Activated CD4-positive, alpha-beta memory T cell treated with anti-CD3 and anti-CD28 coated beads for 36 hours (primary cell): ENCODE data around the gene BPHL. TPM values are rescaled to one million over a fixed set of nuclear protein-coding genes. Genes with fewer than 3 reads are reported as not detected.
"Not testable (repeated sequence)": the region's sequence is repeated elsewhere in the genome, so short reads cannot be mapped to it uniquely, and the experiment has no call there.

ENCODE experiments used
- CTCF ChIA-PET: fragments of 350-600 bp; sonication (Branson Sonifier 250); formaldehyde crosslinking; loops from one replicate; lab custom pipeline; 2021; ENCODE audit warnings: antibody characterized with exemption, inconsistent platforms; lab: Charles Lee
- POLR2A ChIA-PET: fragments of 350-600 bp; sonication (Branson Sonifier 250); formaldehyde crosslinking; loops from one replicate; lab custom pipeline; 2021; ENCODE audit warnings: antibody characterized with exemption; lab: Charles Lee
- DNase-seq: peaks from one replicate; pipeline ENCODE4 v3.0.0-alpha.2; 2020
- H3K27ac Mint-ChIP-seq: one replicate; pipeline ENCODE4 v1.8.0; 2021; ENCODE audit warnings: mixed read lengths
- H3K27me3 Mint-ChIP-seq: one replicate; pipeline ENCODE4 v1.8.0; 2021; ENCODE audit warnings: mixed read lengths
- H3K36me3 Mint-ChIP-seq: one replicate; pipeline ENCODE4 v1.8.0; 2021; ENCODE audit warnings: mixed read lengths
- H3K4me1 Mint-ChIP-seq: one replicate; pipeline ENCODE4 v1.8.0; 2021; ENCODE audit warnings: low read depth, mixed read lengths
- H3K4me3 Mint-ChIP-seq: one replicate; pipeline ENCODE4 v1.8.0; 2021; ENCODE audit warnings: mild to moderate bottlenecking, mixed read lengths
- H3K9me3 Mint-ChIP-seq: one replicate; pipeline ENCODE4 v1.8.0; 2021; ENCODE audit warnings: mixed read lengths
- intact Hi-C: fragments of 100-400 bp; cut with micrococcal nuclease; formaldehyde crosslinking; loops from one replicate; pipeline ENCODE4 v1.15.1; 2023
- total RNA-seq, 2 experiments: library from RNA; stranded (reverse); gene quantifications; one replicate each; pipeline ENCODE4 v1.2.3, GENCODE V29; 2021

BPHL gene
- total RNA-seq, 2 experiments from 2014 or later: 10.1 to 11.4 TPM

DNA sequence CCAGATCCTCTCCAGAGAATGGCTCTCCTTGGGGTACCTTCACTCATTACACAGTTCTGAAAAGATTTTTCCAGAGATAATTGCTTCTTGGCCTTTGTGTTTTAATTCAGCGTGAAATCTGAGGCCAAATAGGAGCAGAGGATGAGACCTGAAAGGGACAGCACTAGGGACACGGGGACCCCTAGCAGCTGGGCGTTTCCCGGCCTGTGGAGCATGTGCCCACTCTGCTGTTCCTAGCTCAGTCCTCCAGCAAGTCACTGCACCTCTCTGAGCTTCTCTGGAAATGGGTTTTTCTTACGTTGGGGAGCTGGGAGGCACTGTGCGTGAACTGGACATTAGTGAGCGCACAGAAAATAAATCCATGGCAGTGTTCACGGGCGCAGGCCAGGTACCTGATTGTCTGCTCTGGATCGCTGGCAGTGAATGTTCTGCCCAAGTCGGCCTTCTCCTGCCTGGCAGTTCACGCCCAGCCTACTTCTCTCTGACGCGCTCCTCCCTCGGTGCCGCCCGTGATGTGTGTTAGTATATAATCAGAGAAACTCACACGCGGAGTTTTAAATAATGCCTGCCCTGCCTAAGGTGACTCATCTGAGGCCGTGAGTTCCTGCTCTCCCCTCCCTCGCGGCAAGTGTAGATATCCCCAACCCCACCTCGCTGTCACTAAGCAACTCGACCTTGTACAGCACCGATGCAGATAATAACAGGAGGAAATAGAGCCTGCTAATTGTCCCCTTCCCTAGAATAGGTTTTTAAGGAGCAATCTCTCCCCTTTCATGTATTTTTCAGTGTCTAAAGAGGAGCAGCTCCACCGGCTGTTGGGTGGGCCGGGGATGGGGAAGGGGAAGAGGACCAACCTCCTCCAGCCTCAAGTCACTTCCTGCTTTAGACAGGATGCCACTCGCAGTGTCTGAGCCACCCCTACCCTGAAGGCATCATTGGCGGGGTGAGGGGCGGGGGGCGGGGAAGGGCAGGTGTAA is 41.6 kb downstream of the BPHL start:
- Mint-ChIP-seq H3K4me3 (peak overlapping the region; percentile 10), H3K4me1 (peaks cover 32% of the 10 kb centered on the region), H3K27me3 (peaks cover 7% of the 10 kb centered on the region), H3K27ac (peak overlapping the region; percentile 31), H3K36me3 (peaks cover 2% of the 10 kb centered on the region), H3K9me3 (peaks cover 9% of the 10 kb centered on the region)
- intact Hi-C loops: no loop called here
- ChIA-PET CTCF (interaction anchor here (1.3 kb wide), 1 partner anchor 91 kb away, joined by 6 read pairs; no protein-coding TSS in a partner anchor), POLR2A (no interaction called here)
- peak; percentile 62 for DNase-seq

GRCh38 chr6:3162067-3162497 is 43.6 kb downstream of the BPHL start:
- DNase-seq: no peak
- peaks cover 2% of the 10 kb centered on the region for H3K36me3 Mint-ChIP-seq
- H3K9me3 Mint-ChIP-seq: peaks cover 9% of the 10 kb centered on the region
- H3K4me3 Mint-ChIP-seq: peak overlapping the region; percentile 2
- intact Hi-C loops: loop anchor here (2.0 kb wide), 3 partner anchors 15 to 67 kb away; no protein-coding TSS in a partner anchor
- CTCF ChIA-PET: interaction anchor here (0.8 to 1.4 kb wide), 4 partner anchors 43 to 97 kb away, joined by 3 to 8 read pairs (median 6); partner anchors contain the start of gene PSMG4
- no peak overlapping the region for H3K27ac Mint-ChIP-seq
- H3K27me3 Mint-ChIP-seq: peaks cover 5% of the 10 kb centered on the region
- H3K4me1 Mint-ChIP-seq: peaks cover 30% of the 10 kb centered on the region
- POLR2A ChIA-PET: interaction anchor here (0.9 to 1.3 kb wide), 2 partner anchors 47 to 90 kb away, joined by 4 to 10 read pairs; no protein-coding TSS in a partner anchor

DNA sequence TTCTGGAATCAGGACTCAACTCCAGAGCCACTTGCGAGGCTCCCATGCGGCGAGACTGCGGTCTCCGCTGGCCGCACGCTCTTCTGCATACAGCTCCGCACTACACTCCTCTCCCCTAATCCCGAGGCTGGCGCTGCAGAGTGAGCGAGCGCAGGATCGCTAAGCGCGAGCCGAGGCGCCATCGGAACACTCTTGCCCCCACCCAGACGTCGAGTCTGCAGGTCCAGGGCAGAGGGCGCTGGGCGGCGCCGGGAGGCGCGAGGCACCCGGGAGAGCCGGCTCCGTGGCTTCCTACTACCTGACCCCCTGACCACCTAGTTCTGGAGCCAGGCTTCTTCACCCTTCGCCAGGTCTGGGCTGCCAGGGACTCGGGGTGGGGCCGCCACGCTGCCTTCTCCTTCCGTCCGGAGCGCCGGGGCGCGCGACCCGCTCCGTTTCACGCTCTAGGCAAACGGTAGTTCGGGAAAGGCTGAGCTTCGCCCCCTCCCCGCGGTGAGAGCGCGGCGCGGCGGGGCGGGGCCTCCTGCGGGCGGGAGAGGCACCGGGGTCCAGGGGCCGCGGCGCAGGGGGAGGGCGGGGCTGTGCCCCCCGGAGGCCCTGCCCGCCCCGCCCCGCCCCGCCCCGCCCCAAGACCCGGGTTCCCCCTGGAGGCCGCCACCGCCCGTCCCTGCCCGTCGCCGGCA is 44.2 kb downstream of the BPHL start:
- no peak overlapping the region for H3K27ac Mint-ChIP-seq
- peaks cover 8% of the 10 kb centered on the region for H3K27me3 Mint-ChIP-seq
- H3K4me1 Mint-ChIP-seq: peaks cover 30% of the 10 kb centered on the region
- H3K4me3 Mint-ChIP-seq: peak overlapping the region; percentile 77
- ChIA-PET POLR2A (interaction anchor here (0.9 to 1.3 kb wide), 2 partner anchors 46 to 90 kb away, joined by 4 to 10 read pairs; no protein-coding TSS in a partner anchor), CTCF (interaction anchor here (0.8 to 1.4 kb wide), 5 partner anchors 42 to 97 kb away, joined by 3 to 8 read pairs (median 5); partner anchors contain the start of gene PSMG4)
- peak; percentile 70 for DNase-seq
- H3K9me3 Mint-ChIP-seq: peaks cover 9% of the 10 kb centered on the region
- intact Hi-C loops: loop anchor here (2.0 kb wide), 3 partner anchors 14 to 66 kb away; no protein-coding TSS in a partner anchor
- H3K36me3 Mint-ChIP-seq: peaks cover 2% of the 10 kb centered on the region

DNA sequence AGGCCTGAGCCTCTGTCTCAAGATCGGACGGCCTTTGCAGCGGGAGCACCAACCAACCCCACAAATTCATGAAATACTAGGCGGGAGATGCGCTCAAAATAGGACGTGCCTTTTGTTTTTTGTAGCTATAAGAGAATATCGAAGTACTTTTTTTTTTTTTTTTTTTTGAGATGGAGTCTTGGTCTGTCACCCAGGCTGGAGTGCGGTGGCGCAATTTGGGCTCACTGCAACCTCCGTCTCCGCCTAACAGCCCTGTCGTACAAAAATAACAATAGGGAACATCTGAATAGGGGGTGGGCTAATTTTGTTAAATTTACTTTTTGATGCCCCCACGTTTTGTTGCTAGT is 44.7 kb downstream of the BPHL start:
- peaks cover 2% of the 10 kb centered on the region for H3K36me3 Mint-ChIP-seq
- peak overlapping the region; percentile 77 for H3K4me3 Mint-ChIP-seq
- peaks cover 9% of the 10 kb centered on the region for H3K9me3 Mint-ChIP-seq
- intact Hi-C loops: loop anchor here (2.0 kb wide), 3 partner anchors 14 to 66 kb away; no protein-coding TSS in a partner anchor
- CTCF ChIA-PET: interaction anchor here (0.8 to 1.2 kb wide), 2 partner anchors 47 to 66 kb away, joined by 3 read pairs; no protein-coding TSS in a partner anchor
- no peak for DNase-seq
- peaks cover 8% of the 10 kb centered on the region for H3K27me3 Mint-ChIP-seq
- POLR2A ChIA-PET: no interaction called here
- no peak overlapping the region for H3K27ac Mint-ChIP-seq
- peaks cover 28% of the 10 kb centered on the region for H3K4me1 Mint-ChIP-seq

GRCh38 chr6:3164388-3164787 is 45.9 kb downstream of the BPHL start:
- Mint-ChIP-seq H3K4me3 (no peak overlapping the region), H3K27me3 (peaks cover 8% of the 10 kb centered on the region), H3K9me3 (peaks cover 9% of the 10 kb centered on the region), H3K27ac (no peak overlapping the region), H3K36me3 (peaks cover 2% of the 10 kb centered on the region), H3K4me1 (peaks cover 26% of the 10 kb centered on the region)
- ChIA-PET POLR2A (no interaction called here), CTCF (no interaction called here)
- no peak for DNase-seq
- intact Hi-C loops: no loop called here

DNA sequence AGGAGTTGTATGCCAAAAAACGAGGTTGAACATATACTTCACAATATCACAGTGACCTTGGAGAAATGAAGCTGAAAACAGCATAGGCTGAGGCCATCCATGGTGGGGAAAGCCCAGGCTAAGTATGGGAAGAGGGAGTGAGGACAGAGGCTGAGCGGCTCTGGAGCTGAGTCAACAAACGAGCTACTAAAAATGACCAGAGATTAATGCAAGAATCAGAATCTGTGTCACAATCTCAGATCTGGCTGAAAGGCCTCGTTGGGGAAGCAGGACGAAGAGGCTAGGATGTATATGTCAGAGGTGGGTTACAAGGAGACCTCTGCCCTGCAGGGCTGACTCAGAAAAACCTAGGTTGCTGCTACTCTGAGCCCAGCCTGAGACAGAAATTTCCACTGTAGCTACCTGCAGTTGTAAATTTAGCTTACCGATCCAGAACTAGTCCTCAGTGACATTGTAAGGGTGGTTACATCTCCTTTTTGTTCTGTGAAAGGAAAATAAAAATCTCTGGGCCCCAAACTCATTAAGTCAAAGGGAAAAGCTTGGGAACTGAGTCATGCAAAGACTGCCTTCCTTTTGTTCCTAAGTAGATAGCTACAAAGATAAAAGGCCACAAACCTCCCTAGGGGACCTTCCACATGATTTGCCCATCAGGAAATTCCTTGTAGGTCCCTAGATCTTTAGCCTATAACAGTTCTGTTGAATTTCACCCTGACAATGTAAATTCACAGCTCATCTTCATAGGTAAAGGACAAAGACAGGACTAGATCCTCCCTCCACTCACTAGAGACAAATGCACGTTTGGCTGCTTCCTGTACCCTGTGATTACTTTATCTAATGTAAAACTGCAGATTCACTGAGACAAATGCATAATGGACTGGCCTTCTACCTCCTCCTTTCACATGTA is 47.4 kb downstream of the BPHL start:
- CTCF ChIA-PET: interaction anchor here (0.7 to 1.4 kb wide), 6 partner anchors 9 to 722 kb away, joined by 3 to 4 read pairs (median 3); partner anchors contain the start of gene TUBB2A
- peaks cover 2% of the 10 kb centered on the region for H3K9me3 Mint-ChIP-seq
- POLR2A ChIA-PET: interaction anchor here (1.0 kb wide), 1 partner anchor 9 kb away, joined by 3 read pairs; the partner anchor contains the start of gene TUBB2A
- no peaks in the 10 kb centered on the region for H3K36me3 Mint-ChIP-seq
- peaks cover 8% of the 10 kb centered on the region for H3K27me3 Mint-ChIP-seq
- no peak overlapping the region for H3K4me3 Mint-ChIP-seq
- intact Hi-C loops: no loop called here
- DNase-seq: no peak
- no peak overlapping the region for H3K27ac Mint-ChIP-seq
- H3K4me1 Mint-ChIP-seq: peaks cover 15% of the 10 kb centered on the region

GRCh38 chr6:3166535-3167225 is 48.2 kb downstream of the BPHL start:
- intact Hi-C loops, POLR2A ChIA-PET: not testable (repeated sequence)

GRCh38 chr6:3168046-3168445 is 49.5 kb downstream of the BPHL start:
- intact Hi-C loops, DNase-seq, POLR2A ChIA-PET, CTCF ChIA-PET, H3K27me3 Mint-ChIP-seq, H3K27ac Mint-ChIP-seq, H3K36me3 Mint-ChIP-seq, H3K9me3 Mint-ChIP-seq, H3K4me3 Mint-ChIP-seq, H3K4me1 Mint-ChIP-seq: not testable (repeated sequence)

More at GRCh38 chr6:3166535-3167225, 48.2 kb downstream of the BPHL start:
- not testable (repeated sequence) for H3K4me3 Mint-ChIP-seq, H3K27me3 Mint-ChIP-seq, H3K36me3 Mint-ChIP-seq, H3K9me3 Mint-ChIP-seq, DNase-seq, H3K27ac Mint-ChIP-seq
- CTCF ChIA-PET: interaction anchor here (0.9 kb wide), 1 partner anchor 37 kb away, joined by 3 read pairs; no protein-coding TSS in a partner anchor
- H3K4me1 Mint-ChIP-seq: peaks cover 13% of the 10 kb centered on the region

DNA sequence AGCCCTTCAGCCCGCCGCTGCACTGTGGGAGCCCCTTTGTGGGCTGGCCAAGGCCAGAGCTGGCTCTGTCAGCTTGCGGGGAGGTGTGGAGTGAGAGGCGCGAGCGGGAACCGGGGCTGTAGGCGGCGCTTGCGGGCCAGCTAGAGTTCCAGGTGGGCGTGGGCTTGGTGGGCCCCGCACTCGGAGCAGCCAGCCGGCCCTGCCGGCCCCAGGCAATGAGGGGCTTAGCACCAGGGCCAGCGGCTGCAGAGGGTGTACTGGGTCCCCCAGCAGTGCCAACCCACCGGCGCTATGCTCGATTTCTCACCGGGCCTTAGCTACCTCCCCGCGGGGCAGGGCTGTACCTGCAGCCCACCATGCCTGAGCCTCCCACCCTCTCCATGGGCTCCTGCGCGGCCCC is 52.2 kb downstream of the BPHL start:
- POLR2A ChIA-PET: interaction anchor here (1.2 kb wide), 1 partner anchor 13 kb away, joined by 3 read pairs; the partner anchor contains the start of gene TUBB2A

DNA sequence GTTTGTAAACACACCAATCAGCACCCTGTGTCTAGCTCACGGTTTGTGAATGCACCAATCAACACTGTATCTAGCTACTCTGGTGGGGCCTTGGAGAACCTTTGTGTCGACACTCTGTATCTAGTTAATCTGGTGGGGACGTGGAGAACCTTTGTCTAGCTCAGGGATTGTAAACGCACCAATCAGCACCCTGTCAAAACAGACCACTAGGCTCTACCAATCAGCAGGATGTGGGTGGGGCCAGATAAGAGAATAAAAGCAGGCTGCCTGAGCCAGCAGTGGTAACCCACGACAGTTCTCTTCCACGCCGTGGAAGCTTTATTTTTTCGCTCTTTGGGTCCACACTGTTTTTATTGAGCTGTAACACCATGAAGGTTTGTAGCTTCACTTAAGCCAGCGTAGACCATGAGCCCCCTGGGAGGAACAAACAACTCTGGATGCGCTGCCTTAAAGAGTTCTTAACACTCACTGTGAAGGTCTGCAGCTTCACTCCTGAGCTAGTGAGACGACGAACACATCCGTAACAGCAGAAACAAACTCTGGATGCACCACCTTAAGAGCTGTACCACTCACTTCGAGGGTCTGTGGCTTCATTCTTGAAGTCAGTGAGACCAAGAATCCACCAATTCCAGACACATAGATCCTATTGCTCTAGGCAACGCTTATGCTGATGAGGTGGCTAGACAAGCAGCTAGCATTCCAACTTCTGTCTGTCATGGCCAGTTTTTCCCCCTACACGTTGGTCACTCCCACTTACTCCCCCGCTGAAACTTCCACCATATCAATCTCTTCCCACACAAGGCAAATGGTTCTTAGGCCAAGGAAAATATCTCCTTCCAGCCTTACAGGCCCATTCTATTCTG is 53.0 kb downstream of the BPHL start:
- H3K27ac Mint-ChIP-seq, intact Hi-C loops, DNase-seq, H3K36me3 Mint-ChIP-seq, CTCF ChIA-PET, H3K27me3 Mint-ChIP-seq, H3K4me1 Mint-ChIP-seq, H3K9me3 Mint-ChIP-seq, H3K4me3 Mint-ChIP-seq: not testable (repeated sequence)
- POLR2A ChIA-PET: interaction anchor here (1.2 kb wide), 1 partner anchor 14 kb away, joined by 3 read pairs; the partner anchor contains the start of gene TUBB2A

More for the DNA sequence above, 52.2 kb downstream of the BPHL start:
- H3K27ac Mint-ChIP-seq, H3K9me3 Mint-ChIP-seq, DNase-seq, H3K36me3 Mint-ChIP-seq, CTCF ChIA-PET, H3K4me3 Mint-ChIP-seq, H3K27me3 Mint-ChIP-seq, intact Hi-C loops, H3K4me1 Mint-ChIP-seq: not testable (repeated sequence)
